ENCODE results near the gene CCN6.

Gene CCN6

GRCh38 chr6:112013051-112013450 lies 40.9 kb upstream of the CCN6 start:
- H3K4me3 ChIP-seq (replicated peaks; ENCODE audit: low read depth, low read length), result no peak overlapping the region
- no peak for TF ChIP-seq CTCF (IDR thresholded peaks at IDR 0.05; ENCODE audit: low read length, missing control alignments)
- no peak for DNase-seq (ENCODE audit: low read depth)

GRCh38 chr6:112014483-112014882 lies 39.4 kb upstream of the CCN6 start:
- TF ChIP-seq CTCF (IDR thresholded peaks at IDR 0.05; ENCODE audit: low read length, missing control alignments), result no peak
- no peak overlapping the region for H3K4me3 ChIP-seq (replicated peaks; ENCODE audit: low read depth, low read length)
- DNase-seq (ENCODE audit: low read depth), result peak; percentile 53

- DNase-seq (ENCODE audit: low read depth), result no peak
- no peak for TF ChIP-seq CTCF (IDR thresholded peaks at IDR 0.05; ENCODE audit: low read length, missing control alignments)
Measured at GRCh38 chr6:112015725-112016124, 38.2 kb upstream of the CCN6 start.

GRCh38 chr6:112016320-112016719 lies 37.6 kb upstream of the CCN6 start:
- H3K4me3 ChIP-seq (replicated peaks; ENCODE audit: low read depth, low read length), result no peak overlapping the region
- peak; percentile 83 for DNase-seq (ENCODE audit: low read depth)
- TF ChIP-seq CTCF (IDR thresholded peaks at IDR 0.05; ENCODE audit: low read length, missing control alignments), result no peak

More at GRCh38 chr6:112015725-112016124, 38.2 kb upstream of the CCN6 start:
- no peak overlapping the region for H3K4me3 ChIP-seq (replicated peaks; ENCODE audit: low read depth, low read length)

- H3K4me3 ChIP-seq (replicated peaks; ENCODE audit: low read depth, low read length), result no peak overlapping the region
- no peak for DNase-seq (ENCODE audit: low read depth)
- TF ChIP-seq CTCF (IDR thresholded peaks at IDR 0.05; ENCODE audit: low read length, missing control alignments), result no peak
Measured at GRCh38 chr6:112017169-112017568, 36.7 kb upstream of the CCN6 start.

- no peak overlapping the region for H3K4me3 ChIP-seq (replicated peaks; ENCODE audit: low read depth, low read length)
- DNase-seq (ENCODE audit: low read depth), result no peak
- no peak for TF ChIP-seq CTCF (IDR thresholded peaks at IDR 0.05; ENCODE audit: low read length, missing control alignments)
Measured at GRCh38 chr6:112017760-112018537, 36.0 kb upstream of the CCN6 start.

Measured in fibroblast of pulmonary artery (primary cell).